Testis (tissue), 3 donors: ENCODE data around the gene SLC35E1. TPM values are rescaled to one million over a fixed set of nuclear protein-coding genes. Genes with fewer than 3 reads are reported as not detected.

Source experiments
- DNase-seq: peaks from one replicate; pipeline ENCODE4 v3.0.0-alpha.2; 2019
- H3K27ac ChIP-seq, 2 donors: fragments of 200-600 bp; sonication (generic); one replicate each; pipeline ENCODE4 v1.5.1; 2019
- H3K27me3 ChIP-seq: fragments of 200-600 bp; sonication (generic); one replicate; pipeline ENCODE4 v1.5.1; 2019
- H3K36me3 ChIP-seq: fragments of 200-600 bp; sonication (generic); one replicate; pipeline ENCODE4 v1.5.1; 2017; ENCODE audit warnings: low read depth; ENCODE audit errors: missing control alignments
- H3K4me1 ChIP-seq: fragments of 200-600 bp; sonication (generic); one replicate; pipeline ENCODE4 v1.5.1; 2019
- H3K4me3 ChIP-seq, 2 donors: fragments of 200-600 bp; sonication (generic); one replicate each; pipeline ENCODE4 v1.5.1; 2017 to 2019
- H3K9me3 ChIP-seq: fragments of 200-600 bp; sonication (generic); one replicate; pipeline ENCODE4 v1.5.1; 2017
- POLR2A ChIP-seq: fragments of 450-650 bp; IDR thresholded peaks from one replicate; pipeline ENCODE4 v1.6.1; 2017; ENCODE audit warnings: antibody characterized with exemption, mild to moderate bottlenecking, moderate library complexity
- WGBS, 2 donors: methylation state at CpG; one replicate each; pipeline ENCODE4 v1.1.5; 2018; 5-methylcytosine and 5-hydroxymethylcytosine counted together
- intact Hi-C: fragments of 100-400 bp; cut with DNase I; formaldehyde crosslinking; loops from one replicate; pipeline ENCODE4 v1.15.1; 2023; ENCODE audit warnings: low total_unique reads
- polyA plus RNA-seq: library from polyadenylated mRNA; stranded (reverse); fragments of 350-450 nt; fragmentation: Illumina TruSeq; extraction: RNeasy Lipid Tissue Mini Kit (QIAGEN cat#74804); gene quantifications from one replicate; pipeline ENCODE4 v1.2.3, GENCODE V29; 2014; ENCODE audit warnings: low read depth, low replicate concordance; ENCODE audit not compliant: insufficient read depth
- total RNA-seq, 2 donors: library from RNA; depleted of rRNA; stranded (reverse); fragments of >200 nt; gene quantifications; one replicate each; pipeline ENCODE4 v1.2.3, GENCODE V29; 2016
- TF ChIP-seq, protein P1 (sequence below), 3 experiments: fragments of 450-650 bp in 2 of 3; fragments of 200-600 bp in 1 of 3; sonication (generic) in 1 of 3; IDR thresholded peaks; one replicate each; pipeline ENCODE4 v1.5.1; 2016 to 2019; ENCODE audit warnings: antibody characterized with exemption in 3 of 3, mild to moderate bottlenecking in 2 of 3, moderate library complexity in 1 of 3

SLC35E1 gene
- total and polyA plus RNA-seq, 3 donors from 2014 or later, result 20.3 to 56.3 (median 54.0) TPM

DNA sequence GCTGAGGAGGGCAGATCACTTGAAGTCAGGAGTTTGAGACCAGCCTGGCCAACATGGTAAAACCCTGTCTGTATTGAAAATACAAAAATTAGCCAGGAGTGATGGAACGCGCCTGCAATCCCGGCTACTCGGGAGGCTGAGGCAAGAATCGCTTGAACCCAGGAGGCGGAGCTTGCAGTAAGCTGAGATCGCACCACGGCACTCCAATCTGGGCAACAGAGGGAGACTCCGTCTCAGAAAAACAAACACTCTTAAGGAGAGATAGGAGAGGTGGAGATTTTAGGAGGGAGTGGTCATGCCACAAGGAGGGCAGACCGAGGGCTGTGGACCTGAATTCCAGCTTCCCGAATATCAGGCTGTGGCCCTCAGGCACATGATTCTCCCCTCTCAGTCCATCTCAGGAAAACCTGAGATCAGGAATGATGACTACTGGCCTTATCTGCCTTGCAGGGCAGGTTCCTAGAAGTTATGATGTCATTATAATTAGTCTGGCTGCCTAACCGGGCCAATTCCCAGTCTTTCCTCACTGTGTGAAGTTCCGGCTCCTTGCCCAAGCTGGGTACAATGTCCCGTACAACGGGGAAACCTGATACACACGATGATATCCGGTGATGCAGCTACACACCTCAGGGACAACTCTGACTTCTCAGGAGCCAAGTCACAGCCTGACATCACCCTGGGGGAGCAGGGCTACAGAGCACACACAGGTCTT is 2.5 kb downstream of the SLC35E1 start:
- no peak for TF ChIP-seq POLR2A
- TF ChIP-seq, protein P1, sequence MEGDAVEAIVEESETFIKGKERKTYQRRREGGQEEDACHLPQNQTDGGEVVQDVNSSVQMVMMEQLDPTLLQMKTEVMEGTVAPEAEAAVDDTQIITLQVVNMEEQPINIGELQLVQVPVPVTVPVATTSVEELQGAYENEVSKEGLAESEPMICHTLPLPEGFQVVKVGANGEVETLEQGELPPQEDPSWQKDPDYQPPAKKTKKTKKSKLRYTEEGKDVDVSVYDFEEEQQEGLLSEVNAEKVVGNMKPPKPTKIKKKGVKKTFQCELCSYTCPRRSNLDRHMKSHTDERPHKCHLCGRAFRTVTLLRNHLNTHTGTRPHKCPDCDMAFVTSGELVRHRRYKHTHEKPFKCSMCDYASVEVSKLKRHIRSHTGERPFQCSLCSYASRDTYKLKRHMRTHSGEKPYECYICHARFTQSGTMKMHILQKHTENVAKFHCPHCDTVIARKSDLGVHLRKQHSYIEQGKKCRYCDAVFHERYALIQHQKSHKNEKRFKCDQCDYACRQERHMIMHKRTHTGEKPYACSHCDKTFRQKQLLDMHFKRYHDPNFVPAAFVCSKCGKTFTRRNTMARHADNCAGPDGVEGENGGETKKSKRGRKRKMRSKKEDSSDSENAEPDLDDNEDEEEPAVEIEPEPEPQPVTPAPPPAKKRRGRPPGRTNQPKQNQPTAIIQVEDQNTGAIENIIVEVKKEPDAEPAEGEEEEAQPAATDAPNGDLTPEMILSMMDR (IDR thresholded peaks at IDR 0.05), result no peak
- H3K27me3 ChIP-seq, result no peaks in the 10 kb centered on the region
- no peaks in the 10 kb centered on the region for H3K9me3 ChIP-seq
- H3K4me1 ChIP-seq, result peaks cover 7% of the 10 kb centered on the region
- no peak overlapping the region for H3K4me3 ChIP-seq
- intact Hi-C loops, result no loop called here
- 85 to 92% methylated on average over 17 of the region's 17 CpGs for WGBS, 2 donors
- H3K36me3 ChIP-seq, result no peaks in the 10 kb centered on the region
- no peak for DNase-seq
- no peak overlapping the region for H3K27ac ChIP-seq

DNA sequence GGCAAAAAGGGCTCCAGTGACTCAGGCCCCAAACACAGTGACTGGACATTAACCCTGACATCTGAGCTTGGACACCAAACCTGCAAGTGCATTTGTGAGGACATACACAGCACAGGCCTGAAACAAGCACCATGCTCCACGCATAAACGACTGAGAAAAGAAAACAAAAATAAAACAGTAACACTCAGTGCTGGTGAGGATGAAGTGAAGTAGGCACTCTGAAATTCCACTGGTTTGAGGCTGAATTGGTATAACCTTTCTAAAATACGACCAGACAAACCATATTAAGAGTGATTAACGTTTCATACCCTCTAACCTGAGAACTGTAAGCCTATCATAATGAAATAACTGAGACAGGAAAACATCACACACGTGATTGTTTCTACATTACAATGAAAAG is 5.5 kb downstream of the SLC35E1 start:
- no peaks in the 10 kb centered on the region for H3K27me3 ChIP-seq
- DNase-seq, result no peak
- H3K4me3 ChIP-seq, result no peak overlapping the region
- H3K9me3 ChIP-seq, result no peaks in the 10 kb centered on the region
- H3K27ac ChIP-seq, result no peak overlapping the region
- H3K36me3 ChIP-seq, result no peaks in the 10 kb centered on the region
- peaks cover 7% of the 10 kb centered on the region for H3K4me1 ChIP-seq
- intact Hi-C loops, result no loop called here
- TF ChIP-seq POLR2A, result no peak
- WGBS, 2 donors, result 93 to 95% methylated on average over 5 of the region's 5 CpGs

DNA sequence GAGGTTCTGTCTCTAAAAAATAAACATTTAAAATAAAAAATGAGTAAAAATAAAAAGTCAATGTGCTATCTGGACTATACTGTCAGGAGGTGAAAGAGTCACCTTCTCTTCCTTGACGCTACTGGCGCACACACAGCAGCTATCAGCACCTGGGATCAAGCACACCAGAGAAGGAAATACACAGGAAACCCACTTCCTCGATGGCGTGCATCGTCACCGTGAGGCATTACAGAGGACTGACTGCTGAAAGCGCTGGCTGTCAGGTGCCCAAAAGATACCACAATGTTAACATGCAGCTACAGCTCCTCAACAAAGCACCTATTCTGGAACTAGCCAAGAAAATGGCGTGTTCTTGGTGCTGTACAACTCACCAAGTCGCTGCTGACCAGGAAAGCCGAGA is 6.1 kb downstream of the SLC35E1 start:
- no peak for DNase-seq
- Histone ChIP-seq H3K4me1 (peaks cover 3% of the 10 kb centered on the region), H3K9me3 (no peaks in the 10 kb centered on the region), H3K4me3 (no peak overlapping the region), H3K27me3 (no peaks in the 10 kb centered on the region), H3K36me3 (no peaks in the 10 kb centered on the region), H3K27ac (no peak overlapping the region)
- TF ChIP-seq, protein P1 (IDR thresholded peaks at IDR 0.05), result no peak
- no peak for TF ChIP-seq POLR2A
- intact Hi-C loops, result no loop called here
- 87 to 98% methylated on average over 10 of the region's 10 CpGs for WGBS, 2 donors

DNA sequence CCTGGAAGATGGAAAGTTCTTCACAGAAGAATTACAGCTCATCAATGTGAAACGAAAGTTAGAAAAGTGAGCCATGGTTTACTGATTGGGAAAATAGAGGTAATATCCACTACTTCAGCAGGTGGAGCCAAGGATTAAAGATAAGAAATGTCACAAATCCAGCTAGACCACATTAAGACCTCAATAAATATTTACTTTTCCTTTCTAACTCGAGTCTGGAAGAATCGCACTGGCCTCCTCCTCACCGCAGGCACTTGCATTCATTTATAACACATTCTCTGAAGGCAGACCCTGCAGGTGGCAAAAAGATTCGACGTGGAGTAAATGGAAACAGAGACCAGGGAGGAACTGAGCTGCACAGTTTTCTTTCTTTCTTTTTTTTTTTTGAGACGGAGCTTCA is 7.4 kb downstream of the SLC35E1 start:
- H3K36me3 ChIP-seq, result no peaks in the 10 kb centered on the region
- intact Hi-C loops, result no loop called here
- no peak overlapping the region for H3K4me3 ChIP-seq
- no peak overlapping the region for H3K27ac ChIP-seq
- no peaks in the 10 kb centered on the region for H3K9me3 ChIP-seq
- H3K27me3 ChIP-seq, result no peaks in the 10 kb centered on the region
- DNase-seq, result no peak
- no peaks in the 10 kb centered on the region for H3K4me1 ChIP-seq
- WGBS, 2 donors, result 89 to 91% methylated on average over 7 of the region's 7 CpGs
- TF ChIP-seq, protein P1 (IDR thresholded peaks at IDR 0.05), result no peak
- no peak for TF ChIP-seq POLR2A

DNA sequence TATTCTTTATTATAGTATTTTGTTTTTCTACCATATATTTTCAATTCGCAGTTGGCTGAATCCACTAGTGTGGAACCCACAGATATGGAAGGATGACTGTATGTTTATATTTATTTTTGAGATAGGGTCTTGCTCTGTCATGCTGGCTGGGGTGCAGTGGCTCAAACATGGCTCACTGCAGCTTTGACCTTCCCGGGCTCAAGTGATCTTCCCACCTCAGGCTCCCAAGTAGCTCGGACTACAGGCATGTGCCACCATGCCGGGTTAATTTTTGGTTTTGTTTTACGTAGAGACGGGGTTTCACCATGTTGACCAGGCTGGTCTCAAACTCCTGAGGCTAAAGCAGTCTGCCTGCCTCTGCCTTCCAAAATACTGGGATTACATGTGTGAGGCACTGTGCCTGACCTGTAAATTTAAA is 9.6 kb downstream of the SLC35E1 start:
- TF ChIP-seq, protein P1 (IDR thresholded peaks at IDR 0.05), result no peak
- no peak for TF ChIP-seq POLR2A
- Histone ChIP-seq H3K9me3 (no peaks in the 10 kb centered on the region), H3K4me1 (no peaks in the 10 kb centered on the region), H3K36me3 (no peaks in the 10 kb centered on the region), H3K27me3 (no peaks in the 10 kb centered on the region), H3K4me3 (no peak overlapping the region), H3K27ac (no peak overlapping the region)
- no peak for DNase-seq
- WGBS, 2 donors, result 92 to 97% methylated on average over 6 of the region's 6 CpGs
- intact Hi-C loops, result no loop called here
